NCI-H187 treated with DMSO at 0.1 percent for 48 hours (cell line): ENCODE results near the gene TARS3.
"Not testable (repeated sequence)": the region's sequence is repeated elsewhere in the genome, so short reads cannot be mapped to it uniquely, and the experiment has no call there.

Experiments
- DNase-seq: peaks from one replicate; lab custom pipeline; 2025; lab: John Stamatoyannopoulos, UW

TARS3 gene

GRCh38 chr15:101723874-101724674, at the start of gene TARS3:
Gene TARS3, minus strand, starts transcription at chr15:101724473. Its CDS starts 86 bp downstream, at chr15:101724387.
- peak; percentile 73 for DNase-seq

GRCh38 chr15:101773496-101774100, 49.3 kb upstream of the TARS3 start:
- no peak for DNase-seq

GRCh38 chr15:101772921-101773320, 48.6 kb upstream of the TARS3 start:
- DNase-seq, result no peak

GRCh38 chr15:101767083-101767640, 42.9 kb upstream of the TARS3 start:
- not testable (repeated sequence) for DNase-seq

GRCh38 chr15:101765772-101766456, 41.6 kb upstream of the TARS3 start:
- no peak for DNase-seq

- DNase-seq, result not testable (repeated sequence)
These were observed 41.0 kb upstream of the TARS3 start for GRCh38 chr15:101765340-101765671.

- not testable (repeated sequence) for DNase-seq
These were observed 40.5 kb upstream of the TARS3 start for GRCh38 chr15:101764669-101765339.

- not testable (repeated sequence) for DNase-seq
These were observed 22.4 kb upstream of the TARS3 start for GRCh38 chr15:101746716-101747082.

GRCh38 chr15:101734837-101735236, 10.6 kb upstream of the TARS3 start:
- DNase-seq, result not testable (repeated sequence)

- no peak for DNase-seq
These were observed 9.3 kb upstream of the TARS3 start for GRCh38 chr15:101733545-101733944.

- DNase-seq, result no peak
These were observed 8.5 kb upstream of the TARS3 start for GRCh38 chr15:101732772-101733171.

GRCh38 chr15:101731746-101732145, 7.5 kb upstream of the TARS3 start:
- no peak for DNase-seq

- no peak for DNase-seq
These were observed 2.9 kb upstream of the TARS3 start for GRCh38 chr15:101727186-101727585.

- no peak for DNase-seq
These were observed 800 bp upstream of the TARS3 start for GRCh38 chr15:101725073-101725472.

GRCh38 chr15:101724675-101725005, 367 bp upstream of the TARS3 start:
- DNase-seq, result no peak

GRCh38 chr15:101723171-101723873, 951 bp downstream of the TARS3 start:
- DNase-seq, result peak; percentile 70

- DNase-seq, result no peak
These were observed 5.4 kb downstream of the TARS3 start for GRCh38 chr15:101718896-101719295.

GRCh38 chr15:101712078-101712477, 12.2 kb downstream of the TARS3 start:
- no peak for DNase-seq

- no peak for DNase-seq
These were observed 13.5 kb downstream of the TARS3 start for GRCh38 chr15:101710806-101711205.

- no peak for DNase-seq
These were observed 14.8 kb downstream of the TARS3 start for GRCh38 chr15:101709466-101709865.

- no peak for DNase-seq
These were observed 16.3 kb downstream of the TARS3 start for GRCh38 chr15:101707983-101708382.

- DNase-seq, result no peak
These were observed 22.2 kb downstream of the TARS3 start for GRCh38 chr15:101702077-101702476.
